ENCODE data around the gene NANOS2.

NANOS2 gene

DNA sequence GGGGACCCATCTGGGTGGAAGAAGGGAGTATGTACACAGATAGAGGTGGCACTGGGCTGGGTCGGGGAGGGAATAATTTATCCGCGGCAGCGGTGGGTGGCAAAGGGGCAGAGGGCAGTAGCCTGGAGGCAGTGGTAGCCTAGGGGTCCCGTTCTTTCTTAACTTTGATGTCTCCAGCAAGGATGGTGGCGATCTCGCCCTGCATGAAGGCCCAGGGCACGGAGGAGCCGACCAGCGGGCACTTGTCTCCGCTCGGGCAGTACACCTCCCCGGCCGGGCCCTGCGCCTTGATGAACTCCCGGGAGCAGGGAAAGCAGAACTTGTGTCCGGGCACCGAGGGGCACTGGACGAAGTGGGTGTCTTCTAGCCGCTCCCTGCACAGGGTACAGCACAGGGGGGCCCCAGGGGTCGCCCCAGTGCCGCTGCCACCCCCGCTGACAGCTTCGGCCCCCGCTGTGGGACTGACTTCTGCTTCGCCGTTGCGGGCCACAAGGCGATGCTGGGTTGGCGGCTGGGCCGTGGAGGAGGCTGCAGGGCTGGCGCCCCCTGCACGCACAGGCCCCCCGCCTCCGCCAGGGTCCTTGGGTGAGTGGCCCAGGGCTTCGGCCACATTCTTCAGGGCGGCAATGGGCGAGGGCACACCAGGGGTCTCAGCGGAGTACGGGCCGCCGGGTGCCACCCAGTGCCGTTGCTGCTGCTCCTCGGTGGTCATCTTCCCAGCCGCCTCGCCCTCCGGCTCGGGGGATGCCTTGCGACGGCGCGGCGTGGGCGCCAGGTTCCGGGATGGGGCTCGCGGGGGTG lies 30.5 kb downstream of the NANOS2 start:
- Histone ChIP-seq H3K9me3 (ENCODE audit: control insufficient read depth in 1 of 2, low read length in 2 of 2) (no peaks in the 10 kb centered on the region), H3K4me3 (ENCODE audit: low read depth in 1 of 2, low read length in 2 of 2) (peak overlapping the region; percentile 82 to 91), H3K9ac (ENCODE audit: low read depth in 1 of 2, low read length in 2 of 2) (peak overlapping the region; percentile 59 to 66), H3K27ac (ENCODE audit: low read depth, low read length) (no peak overlapping the region), H3K4me1 (ENCODE audit: control insufficient read depth in 1 of 2, insufficient read depth in 2 of 2, low read length in 2 of 2) (peaks cover 31 to 46% of the 10 kb centered on the region in 2 donors), H3K36me3 (ENCODE audit: control insufficient read depth in 1 of 2, insufficient read depth in 2 of 2, low read length in 2 of 2) (no peaks in the 10 kb centered on the region), H3K27me3 (ENCODE audit: control insufficient read depth in 1 of 2, insufficient read depth in 2 of 2, low read length in 2 of 2) (no peaks in the 10 kb centered on the region)

GRCh38 chr19:45883586-45883880 lies 31.0 kb downstream of the NANOS2 start:
- Histone ChIP-seq H3K4me3 (ENCODE audit: low read depth in 1 of 2, low read length in 2 of 2) (peak overlapping the region; percentile 82 to 91), H3K27ac (ENCODE audit: low read depth, low read length) (no peak overlapping the region), H3K9ac (ENCODE audit: low read depth in 1 of 2, low read length in 2 of 2) (peak overlapping the region; percentile 59 to 66), H3K4me1 (ENCODE audit: control insufficient read depth in 1 of 2, insufficient read depth in 2 of 2, low read length in 2 of 2) (peaks cover 33 to 50% of the 10 kb centered on the region in 2 donors), H3K9me3 (ENCODE audit: control insufficient read depth in 1 of 2, low read length in 2 of 2) (no peaks in the 10 kb centered on the region), H3K27me3 (ENCODE audit: control insufficient read depth in 1 of 2, insufficient read depth in 2 of 2, low read length in 2 of 2) (no peaks in the 10 kb centered on the region), H3K36me3 (ENCODE audit: control insufficient read depth in 1 of 2, insufficient read depth in 2 of 2, low read length in 2 of 2) (no peaks in the 10 kb centered on the region)

DNA sequence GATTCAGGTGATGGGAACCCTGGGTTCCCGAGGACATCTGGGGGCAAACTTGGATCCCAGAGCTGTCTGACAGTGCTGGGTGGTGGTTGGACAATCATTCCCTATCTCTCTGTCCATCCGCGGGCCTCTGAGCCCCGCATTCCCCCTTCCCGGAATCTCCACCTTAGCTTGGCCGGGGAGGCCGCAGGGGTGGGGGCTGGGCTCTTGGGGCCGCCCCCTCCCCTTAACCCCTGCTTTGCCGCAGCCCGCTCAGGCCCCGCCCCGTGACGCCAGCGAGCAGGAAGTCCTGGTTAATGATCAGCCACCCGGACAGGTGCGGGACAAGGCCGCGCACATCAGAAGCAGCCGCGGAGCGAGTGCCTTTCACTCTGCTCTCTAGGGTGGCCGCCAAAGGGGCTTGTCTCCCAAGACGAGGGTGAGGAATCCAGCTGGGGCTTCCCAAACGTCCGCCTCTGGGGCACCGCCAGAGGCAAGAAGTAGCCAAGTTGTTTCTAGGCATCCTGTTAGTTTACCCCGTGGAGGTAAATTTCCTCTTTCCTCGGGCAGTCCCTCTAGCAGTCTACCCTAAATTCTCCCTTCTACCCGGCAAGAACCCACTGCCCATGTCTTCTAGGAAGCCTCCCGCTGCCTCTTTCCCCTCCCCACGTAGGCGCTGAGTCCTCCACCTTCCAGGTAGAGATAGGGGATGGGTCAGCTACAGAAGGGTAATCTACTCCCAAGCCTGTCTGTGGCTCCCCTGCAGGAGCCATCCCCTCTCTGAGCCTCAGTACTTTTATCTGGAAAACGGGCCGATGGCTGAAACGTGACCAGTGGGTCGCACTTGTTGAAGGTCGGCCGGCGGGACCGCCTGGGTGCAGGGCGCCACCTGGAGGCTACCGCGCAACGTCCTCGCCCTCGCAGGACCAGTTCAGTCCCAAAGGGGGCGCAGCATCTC lies 31.7 kb downstream of the NANOS2 start:
- Histone ChIP-seq H3K27ac (ENCODE audit: low read depth, low read length) (peak overlapping the region; percentile 78), H3K9me3 (ENCODE audit: control insufficient read depth in 1 of 2, low read length in 2 of 2) (no peaks in the 10 kb centered on the region), H3K9ac (ENCODE audit: low read depth in 1 of 2, low read length in 2 of 2) (peak overlapping the region; percentile 77 to 81), H3K4me3 (ENCODE audit: low read depth in 1 of 2, low read length in 2 of 2) (peak overlapping the region; percentile 57 to 62), H3K36me3 (ENCODE audit: control insufficient read depth in 1 of 2, insufficient read depth in 2 of 2, low read length in 2 of 2) (no peaks in the 10 kb centered on the region), H3K27me3 (ENCODE audit: control insufficient read depth in 1 of 2, insufficient read depth in 2 of 2, low read length in 2 of 2) (no peaks in the 10 kb centered on the region), H3K4me1 (ENCODE audit: control insufficient read depth in 1 of 2, insufficient read depth in 2 of 2, low read length in 2 of 2) (peaks cover 39 to 56% of the 10 kb centered on the region in 2 donors)

DNA sequence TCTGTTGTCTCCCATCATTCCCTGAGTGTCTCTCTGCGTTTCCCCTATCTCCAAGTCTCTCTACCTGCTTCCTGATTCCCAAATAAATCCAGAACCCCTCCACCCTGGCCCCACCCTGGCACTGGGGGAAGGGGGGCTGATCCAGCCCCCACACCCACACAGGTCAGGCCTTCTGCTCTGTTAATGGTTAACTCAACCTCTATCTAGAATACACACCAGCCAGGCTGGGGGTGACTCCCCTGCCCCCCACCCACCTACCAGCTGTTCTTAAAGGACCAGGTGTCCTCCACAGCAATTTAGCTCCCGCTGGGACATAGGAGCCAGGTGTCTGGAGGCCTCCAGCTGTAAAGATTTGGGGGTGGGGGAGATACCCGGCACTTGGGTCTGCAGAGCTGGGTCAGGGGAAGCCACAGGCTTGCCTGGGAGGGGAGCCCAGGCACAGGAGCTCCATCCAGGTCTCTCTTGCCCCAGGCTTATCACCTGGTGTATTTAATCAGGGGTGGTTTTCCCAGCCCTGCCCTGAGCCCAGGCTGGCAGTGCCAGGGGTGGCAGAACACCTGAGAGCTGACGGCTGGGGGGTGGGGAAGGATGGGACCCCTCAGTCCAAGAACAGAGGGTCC lies 32.6 kb downstream of the NANOS2 start:
- peak overlapping the region; percentile 77 to 81 for H3K9ac ChIP-seq (ENCODE audit: low read depth in 1 of 2, low read length in 2 of 2)
- H3K4me3 ChIP-seq (ENCODE audit: low read depth in 1 of 2, low read length in 2 of 2) = peak overlapping the region; percentile 57 to 62
- H3K4me1 ChIP-seq (ENCODE audit: control insufficient read depth in 1 of 2, insufficient read depth in 2 of 2, low read length in 2 of 2) = peaks cover 47 to 63% of the 10 kb centered on the region in 2 donors
- H3K9me3 ChIP-seq (ENCODE audit: control insufficient read depth in 1 of 2, low read length in 2 of 2) = no peaks in the 10 kb centered on the region
- H3K27me3 ChIP-seq (ENCODE audit: control insufficient read depth in 1 of 2, insufficient read depth in 2 of 2, low read length in 2 of 2) = no peaks in the 10 kb centered on the region
- H3K27ac ChIP-seq (ENCODE audit: low read depth, low read length) = peak overlapping the region; percentile 78
- no peaks in the 10 kb centered on the region for H3K36me3 ChIP-seq (ENCODE audit: control insufficient read depth in 1 of 2, insufficient read depth in 2 of 2, low read length in 2 of 2)

DNA sequence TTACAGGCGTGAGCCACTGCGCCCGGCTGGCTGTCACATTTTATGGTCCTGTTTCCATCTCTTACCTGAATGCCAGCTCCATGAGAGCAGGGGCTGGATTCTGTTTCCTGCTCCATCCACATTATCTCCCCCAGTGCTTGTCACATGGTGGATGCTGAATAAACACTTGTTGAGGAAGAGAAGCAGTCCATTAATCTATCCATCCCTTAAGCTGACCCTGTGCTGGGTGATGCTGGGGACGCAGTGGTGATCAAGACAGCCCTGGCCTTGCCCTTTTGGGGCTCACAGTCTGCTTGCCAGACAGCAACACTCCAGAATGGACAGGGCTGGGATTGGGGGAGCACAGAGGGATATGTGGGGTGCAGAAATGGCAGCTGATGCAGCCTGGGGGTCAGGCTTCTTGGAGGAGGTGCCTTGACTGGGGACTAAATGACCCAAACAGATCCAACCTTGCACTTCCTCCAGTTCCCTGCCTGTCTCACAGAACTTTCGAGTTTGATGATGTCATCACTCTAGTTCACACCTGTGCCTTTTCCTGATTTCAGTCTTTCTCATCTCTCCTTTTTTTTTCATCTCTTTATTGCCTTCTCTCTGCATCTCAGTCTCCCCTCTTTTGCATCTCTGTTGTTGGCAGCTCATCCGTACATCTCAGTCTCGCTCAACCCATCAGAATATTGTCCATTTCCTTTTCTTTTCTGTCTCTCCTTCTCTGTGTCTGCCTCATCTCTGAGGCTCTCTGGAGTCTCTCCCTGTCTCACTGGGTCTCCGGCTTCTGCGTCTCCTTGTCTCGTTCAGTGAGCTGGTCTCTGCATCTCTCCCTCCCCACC lies 33.3 kb downstream of the NANOS2 start:
- no peaks in the 10 kb centered on the region for H3K36me3 ChIP-seq (ENCODE audit: control insufficient read depth in 1 of 2, insufficient read depth in 2 of 2, low read length in 2 of 2)
- no peaks in the 10 kb centered on the region for H3K9me3 ChIP-seq (ENCODE audit: control insufficient read depth in 1 of 2, low read length in 2 of 2)
- H3K9ac ChIP-seq (ENCODE audit: low read depth in 1 of 2, low read length in 2 of 2) = peak overlapping the region; percentile 32 to 77
- no peak overlapping the region for H3K27ac ChIP-seq (ENCODE audit: low read depth, low read length)
- peaks cover 52 to 64% of the 10 kb centered on the region in 2 donors for H3K4me1 ChIP-seq (ENCODE audit: control insufficient read depth in 1 of 2, insufficient read depth in 2 of 2, low read length in 2 of 2)
- no peaks in the 10 kb centered on the region for H3K27me3 ChIP-seq (ENCODE audit: control insufficient read depth in 1 of 2, insufficient read depth in 2 of 2, low read length in 2 of 2)
- H3K4me3 ChIP-seq (ENCODE audit: low read depth in 1 of 2, low read length in 2 of 2) = peak overlapping the region in 1 of 2 donors; percentile 57

DNA sequence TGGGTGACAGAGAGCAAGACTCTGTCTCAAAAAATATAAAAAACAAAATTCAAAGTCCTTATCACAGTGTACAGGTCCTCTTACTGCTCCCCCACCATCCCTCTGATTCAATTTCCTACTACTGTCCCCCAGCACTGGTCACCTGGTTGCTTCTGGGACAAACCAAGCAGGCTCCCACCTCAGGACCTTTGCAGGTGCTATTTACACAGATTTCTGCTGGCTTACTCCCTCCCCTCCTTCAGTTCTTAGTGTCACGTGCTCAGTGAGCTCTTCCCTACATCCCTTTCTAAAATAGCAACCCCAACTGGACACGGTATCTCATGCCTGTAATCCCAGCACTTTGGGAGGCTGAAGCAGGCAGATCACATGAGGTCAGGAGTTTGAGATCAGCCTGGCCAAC lies 34.6 kb downstream of the NANOS2 start:
- H3K4me3 ChIP-seq (ENCODE audit: low read depth in 1 of 2, low read length in 2 of 2) = no peak overlapping the region
- no peak overlapping the region for H3K27ac ChIP-seq (ENCODE audit: low read depth, low read length)
- H3K27me3 ChIP-seq (ENCODE audit: control insufficient read depth in 1 of 2, insufficient read depth in 2 of 2, low read length in 2 of 2) = no peaks in the 10 kb centered on the region
- H3K9ac ChIP-seq (ENCODE audit: low read depth in 1 of 2, low read length in 2 of 2) = no peak overlapping the region
- H3K4me1 ChIP-seq (ENCODE audit: control insufficient read depth in 1 of 2, insufficient read depth in 2 of 2, low read length in 2 of 2) = peaks cover 55 to 67% of the 10 kb centered on the region in 2 donors
- no peaks in the 10 kb centered on the region for H3K36me3 ChIP-seq (ENCODE audit: control insufficient read depth in 1 of 2, insufficient read depth in 2 of 2, low read length in 2 of 2)
- no peaks in the 10 kb centered on the region for H3K9me3 ChIP-seq (ENCODE audit: control insufficient read depth in 1 of 2, low read length in 2 of 2)

DNA sequence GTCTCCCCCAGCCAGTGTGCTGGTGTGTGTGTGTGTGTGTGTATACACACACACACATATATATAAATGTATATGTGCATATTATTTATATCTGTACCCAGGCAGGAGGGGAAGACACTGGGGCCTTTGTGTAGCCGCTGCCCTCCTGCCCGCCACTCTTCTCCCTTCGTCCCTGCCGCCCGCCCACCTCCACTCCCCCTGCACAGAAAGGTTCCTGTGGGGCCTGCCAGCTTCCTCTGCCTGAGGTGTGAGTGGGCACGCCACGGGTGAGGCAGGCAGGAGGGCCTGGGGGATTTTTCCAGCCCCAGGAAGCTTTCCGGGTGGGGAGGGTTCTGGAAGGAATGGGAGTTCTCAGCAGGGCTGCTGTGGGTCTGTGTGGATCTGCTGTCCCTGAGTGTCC lies 35.5 kb downstream of the NANOS2 start:
- Histone ChIP-seq H3K27ac (ENCODE audit: low read depth, low read length) (no peak overlapping the region), H3K9ac (ENCODE audit: low read depth in 1 of 2, low read length in 2 of 2) (peak overlapping the region in 1 of 2 donors; percentile 33), H3K36me3 (ENCODE audit: control insufficient read depth in 1 of 2, insufficient read depth in 2 of 2, low read length in 2 of 2) (no peaks in the 10 kb centered on the region), H3K4me3 (ENCODE audit: low read depth in 1 of 2, low read length in 2 of 2) (no peak overlapping the region), H3K9me3 (ENCODE audit: control insufficient read depth in 1 of 2, low read length in 2 of 2) (no peaks in the 10 kb centered on the region), H3K27me3 (ENCODE audit: control insufficient read depth in 1 of 2, insufficient read depth in 2 of 2, low read length in 2 of 2) (no peaks in the 10 kb centered on the region), H3K4me1 (ENCODE audit: control insufficient read depth in 1 of 2, insufficient read depth in 2 of 2, low read length in 2 of 2) (peaks cover 55 to 59% of the 10 kb centered on the region in 2 donors)

GRCh38 chr19:45878043-45878794 lies 36.4 kb downstream of the NANOS2 start:
- peak overlapping the region; percentile 4 for H3K27ac ChIP-seq (ENCODE audit: low read depth, low read length)
- H3K4me3 ChIP-seq (ENCODE audit: low read depth in 1 of 2, low read length in 2 of 2) = no peak overlapping the region
- peaks cover 53 to 59% of the 10 kb centered on the region in 2 donors for H3K4me1 ChIP-seq (ENCODE audit: control insufficient read depth in 1 of 2, insufficient read depth in 2 of 2, low read length in 2 of 2)
- peak overlapping the region; percentile 31 to 33 for H3K9ac ChIP-seq (ENCODE audit: low read depth in 1 of 2, low read length in 2 of 2)
- no peaks in the 10 kb centered on the region for H3K9me3 ChIP-seq (ENCODE audit: control insufficient read depth in 1 of 2, low read length in 2 of 2)
- H3K27me3 ChIP-seq (ENCODE audit: control insufficient read depth in 1 of 2, insufficient read depth in 2 of 2, low read length in 2 of 2) = no peaks in the 10 kb centered on the region
- H3K36me3 ChIP-seq (ENCODE audit: control insufficient read depth in 1 of 2, insufficient read depth in 2 of 2, low read length in 2 of 2) = peaks cover 0 to 6% of the 10 kb centered on the region in 2 donors

Data from duodenal mucosa (tissue), 2 donors.